GM23248 (cell line): ENCODE results near the gene MAGI1. TPM values are rescaled to one million over a fixed set of nuclear protein-coding genes. Genes with fewer than 3 reads are reported as not detected.

Experiments
- DNase-seq: peaks from one replicate; pipeline ENCODE4 v3.0.0-alpha.2; 2015
- H2AFZ ChIP-seq: fragments of 200-600 bp; sonication (generic); 2 replicates; pipeline ENCODE4 v1.6.1; 2016; ENCODE audit warnings: antibody characterized with exemption
- H3F3A ChIP-seq: fragments of 200-600 bp; sonication (generic); 2 replicates; pipeline ENCODE4 v1.6.1; 2016; ENCODE audit warnings: mild to moderate bottlenecking, antibody characterized with exemption, mixed run types; ENCODE audit not compliant: insufficient read depth
- H3K27ac ChIP-seq: fragments of 200-600 bp; sonication (generic); 2 replicates; pipeline ENCODE4 v1.5.1; 2016; ENCODE audit warnings: mild to moderate bottlenecking
- H3K27me3 ChIP-seq: fragments of 200-600 bp; sonication (generic); replicated peaks from 2 replicates; pipeline ENCODE4 v1.6.1; 2016; ENCODE audit warnings: mild to moderate bottlenecking; ENCODE audit not compliant: insufficient read depth
- H3K36me3 ChIP-seq: fragments of 200-600 bp; sonication (generic); 2 replicates; pipeline ENCODE4 v1.6.1; 2016; ENCODE audit warnings: low read depth, mild to moderate bottlenecking
- H3K4me1 ChIP-seq: fragments of 200-600 bp; sonication (generic); 2 replicates; pipeline ENCODE4 v1.6.1; 2016; ENCODE audit warnings: mild to moderate bottlenecking; ENCODE audit not compliant: insufficient read depth
- H3K4me2 ChIP-seq: fragments of 200-600 bp; sonication (generic); one replicate; pipeline ENCODE4 v1.6.1; 2016; ENCODE audit warnings: mild to moderate bottlenecking; ENCODE audit not compliant: unreplicated experiment
- H3K4me3 ChIP-seq: fragments of 200-600 bp; sonication (generic); 2 replicates; pipeline ENCODE4 v1.5.1; 2016; ENCODE audit warnings: mild to moderate bottlenecking
- H3K79me2 ChIP-seq: fragments of 200-600 bp; sonication (generic); 2 replicates; pipeline ENCODE4 v1.6.1; 2016; ENCODE audit warnings: mild to moderate bottlenecking; ENCODE audit not compliant: insufficient read depth
- H3K9ac ChIP-seq: fragments of 200-600 bp; sonication (generic); 2 replicates; pipeline ENCODE4 v1.6.1; 2016; ENCODE audit warnings: mild to moderate bottlenecking
- H3K9me2 ChIP-seq: fragments of 200-600 bp; sonication (generic); 2 replicates; pipeline ENCODE4 v1.6.1; 2016; ENCODE audit warnings: mixed run types, mild to moderate bottlenecking, moderate library complexity; ENCODE audit not compliant: insufficient read depth
- H3K9me3 ChIP-seq: fragments of 200-600 bp; sonication (generic); one replicate; pipeline ENCODE4 v1.6.1; 2017; ENCODE audit warnings: low read depth
- H4K20me1 ChIP-seq: fragments of 200-600 bp; sonication (generic); 2 replicates; pipeline ENCODE4 v1.6.0; 2016; ENCODE audit not compliant: insufficient read depth
- EZH2 ChIP-seq: fragments of 200-600 bp; sonication (generic); IDR thresholded peaks from 2 replicates; pipeline ENCODE4 v1.6.1; 2018; ENCODE audit warnings: antibody characterized with exemption, mild to moderate bottlenecking; ENCODE audit not compliant: insufficient read depth, poor library complexity, severe bottlenecking
- EZH2phosphoT487 ChIP-seq: fragments of 200-600 bp; sonication (generic); IDR thresholded peaks from 2 replicates; pipeline ENCODE4 v1.6.1; 2018; ENCODE audit warnings: antibody characterized with exemption, moderate library complexity, mild to moderate bottlenecking, low read depth; ENCODE audit not compliant: insufficient read depth
- WGBS, 2 experiments: methylation state at CpG; one replicate each; pipeline ENCODE4 v1.1.6; 2015 to 2017; ENCODE audit warnings: low lambda C conversion rate in 2 of 2, low coverage in 1 of 2; ENCODE audit errors: missing lambda C conversion rate in 2 of 2; 5-methylcytosine and 5-hydroxymethylcytosine counted together
- in situ Hi-C: fragments of 300-500 bp; cut with MboI; formaldehyde crosslinking; loops from 2 replicates; pipeline ENCODE4 v1.15.0; 2020
- polyA plus RNA-seq: library from polyadenylated mRNA; unstranded; fragments of >200 nt; fragmentation: Nextera tagmentation; extraction: Ambion mirVana; gene quantifications from 2 replicates; pipeline ENCODE4 v1.2.1, GENCODE V29; 2016
- total RNA-seq: library from RNA; depleted of rRNA; stranded (reverse); fragments of >200 nt; shearing (Covaris generic); gene quantifications from 2 replicates; pipeline ENCODE4 v1.2.3, GENCODE V29; 2014

The MAGI1 gene
- total and polyA plus RNA-seq, 2 experiments from 2014 or later: 7.3 to 13.8 TPM

DNA sequence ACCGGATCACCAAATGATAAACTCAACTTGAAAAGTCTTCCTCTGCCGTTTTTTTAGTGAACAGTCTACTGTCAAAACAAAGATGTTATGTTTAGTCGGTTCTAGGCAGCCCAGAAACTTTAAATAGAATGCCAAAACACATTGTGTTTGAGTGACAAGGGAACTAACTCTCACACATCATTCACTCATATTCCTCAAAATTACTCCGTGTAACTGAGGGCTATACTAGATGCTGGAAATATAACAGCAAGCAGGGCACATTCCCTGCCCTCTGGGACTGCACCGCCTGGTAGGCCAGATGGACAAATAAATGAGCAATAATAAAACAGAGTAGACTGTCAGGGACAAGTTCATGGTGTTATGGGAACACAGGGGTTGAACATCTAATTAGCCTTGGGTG, 251.4 kb downstream of the MAGI1 start:
- peaks cover 12% of the 10 kb centered on the region for H3K4me1 ChIP-seq
- H3F3A ChIP-seq: peaks cover 11% of the 10 kb centered on the region
- WGBS, 2 experiments: 91 to 93% methylated on average over 5 of the region's 5 CpGs
- no peak overlapping the region for H3K4me3 ChIP-seq
- H3K4me2 ChIP-seq: no peak overlapping the region
- no peak overlapping the region for H3K9ac ChIP-seq
- no peak overlapping the region for H2AFZ ChIP-seq
- no peaks in the 10 kb centered on the region for H3K27me3 ChIP-seq
- no peak overlapping the region for H3K27ac ChIP-seq
- H4K20me1 ChIP-seq: no peaks in the 10 kb centered on the region
- no peaks in the 10 kb centered on the region for H3K36me3 ChIP-seq
- DNase-seq: no peak
- no peaks in the 10 kb centered on the region for H3K9me3 ChIP-seq
- peaks cover 70% of the 10 kb centered on the region for H3K79me2 ChIP-seq
- no peak for TF ChIP-seq EZH2
- no peak for TF ChIP-seq EZH2phosphoT487
- in situ Hi-C loops: loop anchor here (10.0 kb wide), 1 partner anchor 357 kb away; no protein-coding TSS in a partner anchor
- no peaks in the 10 kb centered on the region for H3K9me2 ChIP-seq

GRCh38 chr3:65786890-65787289, 251.8 kb downstream of the MAGI1 start:
- Histone ChIP-seq H3F3A (peaks cover 11% of the 10 kb centered on the region), H3K4me1 (peaks cover 12% of the 10 kb centered on the region), H3K4me2 (no peak overlapping the region), H3K79me2 (peaks cover 70% of the 10 kb centered on the region), H2AFZ (no peak overlapping the region), H3K27ac (no peak overlapping the region), H3K9me2 (no peaks in the 10 kb centered on the region), H3K4me3 (no peak overlapping the region), H3K9me3 (no peaks in the 10 kb centered on the region), H4K20me1 (no peaks in the 10 kb centered on the region), H3K36me3 (no peaks in the 10 kb centered on the region), H3K9ac (no peak overlapping the region), H3K27me3 (no peaks in the 10 kb centered on the region)
- WGBS, 2 experiments: 95 to 100% methylated on average over 3 of the region's 3 CpGs
- DNase-seq: no peak
- in situ Hi-C loops: loop anchor here (10.0 kb wide), 1 partner anchor 358 kb away; no protein-coding TSS in a partner anchor
- no peak for TF ChIP-seq EZH2phosphoT487
- no peak for TF ChIP-seq EZH2

- Histone ChIP-seq H3K4me3 (no peak overlapping the region), H3K4me2 (no peak overlapping the region), H3K9me3 (no peaks in the 10 kb centered on the region), H3F3A (peaks cover 11% of the 10 kb centered on the region), H3K36me3 (no peaks in the 10 kb centered on the region), H3K79me2 (peaks cover 68% of the 10 kb centered on the region), H4K20me1 (no peaks in the 10 kb centered on the region), H3K9ac (no peak overlapping the region), H3K9me2 (no peaks in the 10 kb centered on the region), H3K27ac (no peak overlapping the region), H3K4me1 (peaks cover 12% of the 10 kb centered on the region), H2AFZ (no peak overlapping the region), H3K27me3 (no peaks in the 10 kb centered on the region)
- DNase-seq: peak; percentile 70
- in situ Hi-C loops: loop anchor here (10.0 kb wide), 1 partner anchor 360 kb away; no protein-coding TSS in a partner anchor
- 33 to 38% methylated on average over 6 of the region's 6 CpGs for WGBS, 2 experiments
- TF ChIP-seq EZH2 (no peak), EZH2phosphoT487 (no peak)
Observed at GRCh38 chr3:65785065-65785645, 253.6 kb downstream of the MAGI1 start.

DNA sequence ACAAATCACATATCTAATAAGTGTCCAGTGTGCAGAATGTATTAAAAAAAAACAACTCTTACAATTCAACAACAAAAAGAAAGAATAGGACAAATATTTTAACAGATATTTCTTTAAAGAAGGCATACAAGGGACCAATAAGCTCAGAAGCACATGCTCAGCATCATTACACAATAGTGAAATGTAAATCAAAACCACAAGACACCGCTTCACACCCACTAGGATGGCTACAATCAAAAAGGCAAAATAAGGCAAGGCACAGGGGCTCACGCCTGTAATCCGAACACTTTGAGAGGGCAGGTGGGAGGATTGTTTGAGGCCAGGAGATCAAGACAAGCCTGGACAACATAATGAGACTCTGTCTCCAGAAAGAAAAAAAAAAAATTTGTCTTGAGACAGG, 255.6 kb downstream of the MAGI1 start:
- Histone ChIP-seq H3K9me3 (no peaks in the 10 kb centered on the region), H2AFZ (no peak overlapping the region), H3K4me1 (peaks cover 20% of the 10 kb centered on the region), H3K9ac (no peak overlapping the region), H4K20me1 (no peaks in the 10 kb centered on the region), H3K4me3 (no peak overlapping the region), H3K9me2 (no peaks in the 10 kb centered on the region), H3K36me3 (no peaks in the 10 kb centered on the region), H3K27me3 (no peaks in the 10 kb centered on the region), H3K27ac (no peak overlapping the region), H3K79me2 (peaks cover 58% of the 10 kb centered on the region), H3F3A (peaks cover 11% of the 10 kb centered on the region), H3K4me2 (no peak overlapping the region)
- WGBS, 2 experiments: 85% methylated on average over 3 of the region's 3 CpGs
- in situ Hi-C loops: loop anchor here (10.0 kb wide), 1 partner anchor 362 kb away; no protein-coding TSS in a partner anchor
- DNase-seq: peak; percentile 9
- TF ChIP-seq EZH2phosphoT487 (no peak), EZH2 (no peak)
